Lower leg skin (tissue), 4 donors: ENCODE data around the gene RTN4IP1. TPM values are rescaled to one million over a fixed set of nuclear protein-coding genes. Genes with fewer than 3 reads are reported as not detected.

Experiments used
- DNase-seq, 2 donors: peaks; one replicate each; pipeline ENCODE4 v3.0.0-alpha.2; 2019; ENCODE audit warnings: low spot score in 2 of 2
- H3K4me3 ChIP-seq: fragments of 200-600 bp; sonication (generic); 2 replicates; pipeline ENCODE4 v1.5.1; 2017; ENCODE audit warnings: mild to moderate bottlenecking, low read depth; ENCODE audit not compliant: poor library complexity, severe bottlenecking
- POLR2A ChIP-seq, 2 donors: fragments of 450-650 bp; IDR thresholded peaks; one replicate each; pipeline ENCODE4 v1.6.1; 2016 to 2017; ENCODE audit warnings: antibody characterized with exemption in 2 of 2, mild to moderate bottlenecking in 1 of 2, moderate library complexity in 1 of 2
- WGBS, 2 donors: methylation state at CpG; one replicate each; pipeline ENCODE4 v1.1.5; 2018; 5-methylcytosine and 5-hydroxymethylcytosine counted together
- intact Hi-C: fragments of 100-400 bp; cut with DNase I; formaldehyde crosslinking; loops from one replicate; pipeline ENCODE4 v1.15.0; 2023; ENCODE audit warnings: low total_unique reads
- total RNA-seq, 4 donors: library from RNA; depleted of rRNA; stranded (reverse); fragments of >200 nt; gene quantifications; one replicate each; pipeline ENCODE4 v1.1.0, GENCODE V29; 2016
- TF ChIP-seq, protein P1 (sequence below), 3 donors: fragments of 450-650 bp; IDR thresholded peaks; one replicate each; pipeline ENCODE4 v1.5.1; 2016; ENCODE audit warnings: antibody characterized with exemption in 3 of 3, mild to moderate bottlenecking in 3 of 3, moderate library complexity in 2 of 3

RTN4IP1 gene
- total RNA-seq, 4 donors from 2014 or later = 0.80 to 4.1 (median 2.5) TPM

DNA sequence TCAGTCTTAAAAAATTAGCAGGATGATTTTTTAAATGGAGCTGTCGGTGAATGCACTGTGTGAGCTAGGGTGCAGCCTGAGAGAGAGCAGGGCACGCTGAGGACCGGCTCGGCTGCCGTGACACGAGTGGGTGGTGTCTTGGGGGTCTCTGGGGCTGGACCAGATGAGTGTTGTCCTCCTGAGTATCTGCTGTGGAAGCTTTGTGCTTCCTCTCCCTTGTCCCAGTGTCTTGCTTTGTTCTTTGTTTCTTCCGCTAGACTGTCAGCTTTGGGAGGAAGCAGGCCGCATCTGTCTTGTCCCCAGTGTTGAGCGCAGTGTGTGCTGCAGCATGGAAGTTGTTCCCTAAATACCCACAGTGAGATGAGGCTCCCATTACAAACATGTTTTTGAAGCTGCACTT lies 89.4 kb downstream of the RTN4IP1 start:
- 85 to 89% methylated on average over 9 of the region's 9 CpGs for WGBS, 2 donors
- H3K4me3 ChIP-seq = no peak overlapping the region
- TF ChIP-seq POLR2A (IDR thresholded peaks at IDR 0.05) = no peak
- TF ChIP-seq, protein P1, sequence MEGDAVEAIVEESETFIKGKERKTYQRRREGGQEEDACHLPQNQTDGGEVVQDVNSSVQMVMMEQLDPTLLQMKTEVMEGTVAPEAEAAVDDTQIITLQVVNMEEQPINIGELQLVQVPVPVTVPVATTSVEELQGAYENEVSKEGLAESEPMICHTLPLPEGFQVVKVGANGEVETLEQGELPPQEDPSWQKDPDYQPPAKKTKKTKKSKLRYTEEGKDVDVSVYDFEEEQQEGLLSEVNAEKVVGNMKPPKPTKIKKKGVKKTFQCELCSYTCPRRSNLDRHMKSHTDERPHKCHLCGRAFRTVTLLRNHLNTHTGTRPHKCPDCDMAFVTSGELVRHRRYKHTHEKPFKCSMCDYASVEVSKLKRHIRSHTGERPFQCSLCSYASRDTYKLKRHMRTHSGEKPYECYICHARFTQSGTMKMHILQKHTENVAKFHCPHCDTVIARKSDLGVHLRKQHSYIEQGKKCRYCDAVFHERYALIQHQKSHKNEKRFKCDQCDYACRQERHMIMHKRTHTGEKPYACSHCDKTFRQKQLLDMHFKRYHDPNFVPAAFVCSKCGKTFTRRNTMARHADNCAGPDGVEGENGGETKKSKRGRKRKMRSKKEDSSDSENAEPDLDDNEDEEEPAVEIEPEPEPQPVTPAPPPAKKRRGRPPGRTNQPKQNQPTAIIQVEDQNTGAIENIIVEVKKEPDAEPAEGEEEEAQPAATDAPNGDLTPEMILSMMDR (IDR thresholded peaks at IDR 0.05) = no peak
- DNase-seq = no peak
- intact Hi-C loops = no loop called here

DNA sequence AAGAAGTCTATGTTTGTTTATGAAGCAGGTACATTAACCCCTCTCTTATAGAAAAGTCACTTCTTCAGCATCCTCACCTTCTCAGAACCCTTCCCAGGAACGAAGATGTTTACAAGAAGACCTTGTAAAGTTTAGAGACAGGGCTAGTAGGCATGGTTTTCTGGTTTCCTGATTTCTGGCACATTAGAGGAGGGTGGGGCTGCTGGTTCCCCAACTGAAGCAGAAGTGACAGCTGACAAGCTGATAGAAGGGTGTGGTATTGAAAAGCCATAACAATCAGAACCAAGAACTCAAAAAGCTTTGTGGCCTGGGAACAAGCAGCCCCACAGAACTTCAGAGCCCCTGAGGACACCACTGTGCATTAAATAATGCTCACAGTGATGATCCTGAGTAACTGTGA lies 91.2 kb downstream of the RTN4IP1 start:
- WGBS, 2 donors = 45 to 75% methylated on average over 1 of the region's 1 CpG

DNA sequence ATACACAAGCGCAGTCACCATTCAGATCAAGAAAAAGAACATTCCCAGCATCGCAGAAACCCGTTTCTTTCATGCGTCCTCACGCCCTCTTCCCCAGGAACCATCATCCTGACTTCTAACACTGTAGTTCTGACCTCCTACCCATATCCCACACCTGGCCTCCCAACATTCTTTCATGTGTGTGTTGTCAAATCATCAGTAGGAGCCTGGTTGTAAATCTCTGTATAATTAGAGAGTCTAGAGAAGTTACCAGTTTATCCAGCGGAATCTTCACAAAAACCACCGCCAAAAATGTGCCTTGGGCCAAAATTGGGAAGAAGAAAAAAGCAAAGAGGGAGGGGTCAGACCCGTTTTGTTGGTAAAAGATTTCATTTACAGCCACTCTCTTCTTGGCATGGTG lies 91.6 kb downstream of the RTN4IP1 start:
- intact Hi-C loops = no loop called here
- no peak overlapping the region for H3K4me3 ChIP-seq
- DNase-seq = no peak
- 70% methylated on average over 8 of the region's 8 CpGs for WGBS, 2 donors
- no peak for TF ChIP-seq POLR2A (IDR thresholded peaks at IDR 0.05)
- TF ChIP-seq, protein P1 (IDR thresholded peaks at IDR 0.05) = no peak

More for the DNA sequence above, 91.2 kb downstream of the RTN4IP1 start:
- TF ChIP-seq POLR2A (IDR thresholded peaks at IDR 0.05) = no peak
- TF ChIP-seq, protein P1 (IDR thresholded peaks at IDR 0.05) = no peak
- intact Hi-C loops = no loop called here
- DNase-seq = no peak
- no peak overlapping the region for H3K4me3 ChIP-seq

DNA sequence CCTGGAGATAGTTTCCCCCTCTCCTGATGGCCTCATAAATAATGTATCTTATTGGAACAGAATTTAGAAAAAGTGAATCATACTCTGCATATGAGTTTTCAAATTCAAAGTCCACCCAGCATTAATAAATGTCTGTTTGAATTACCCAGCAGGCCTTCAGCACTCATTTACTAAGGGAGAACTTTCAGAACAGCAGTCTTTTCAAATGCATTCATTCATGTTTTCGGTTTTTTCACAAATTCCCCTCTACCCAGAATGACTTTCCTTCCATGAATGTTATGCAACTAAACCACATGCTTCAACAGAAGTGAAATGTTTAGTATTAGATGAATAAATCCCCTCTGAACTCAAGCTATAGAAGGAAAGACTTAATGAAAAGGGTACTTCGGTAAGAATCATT lies 92.4 kb downstream of the RTN4IP1 start:
- no peak for DNase-seq
- TF ChIP-seq POLR2A (IDR thresholded peaks at IDR 0.05) = no peak
- TF ChIP-seq, protein P1 (IDR thresholded peaks at IDR 0.05) = no peak
- H3K4me3 ChIP-seq = no peak overlapping the region
- WGBS, 2 donors = 80 to 85% methylated on average over 2 of the region's 2 CpGs
- intact Hi-C loops = no loop called here

DNA sequence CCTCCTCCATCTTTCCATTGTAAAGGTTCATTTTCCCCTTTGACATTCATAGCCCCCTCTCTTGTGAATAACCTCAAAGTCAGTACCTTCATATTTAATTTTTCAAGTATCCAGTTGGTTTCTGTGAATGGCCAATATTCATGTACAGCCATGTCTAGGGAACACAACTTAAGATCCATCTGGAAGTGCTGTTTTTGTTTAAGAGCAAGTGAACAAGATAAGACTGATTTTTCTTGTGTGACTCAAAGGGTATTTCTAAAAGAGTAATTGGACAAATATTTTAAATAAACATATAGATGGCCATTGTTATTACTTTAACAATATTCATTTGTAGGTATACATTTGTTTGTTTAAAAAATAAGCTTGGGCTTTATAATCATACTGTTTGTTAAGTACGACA lies 92.9 kb downstream of the RTN4IP1 start:
- intact Hi-C loops = no loop called here
- 90 to 95% methylated on average over 1 of the region's 1 CpG for WGBS, 2 donors
- no peak overlapping the region for H3K4me3 ChIP-seq
- TF ChIP-seq POLR2A (IDR thresholded peaks at IDR 0.05) = no peak
- TF ChIP-seq, protein P1 (IDR thresholded peaks at IDR 0.05) = no peak
- no peak for DNase-seq

DNA sequence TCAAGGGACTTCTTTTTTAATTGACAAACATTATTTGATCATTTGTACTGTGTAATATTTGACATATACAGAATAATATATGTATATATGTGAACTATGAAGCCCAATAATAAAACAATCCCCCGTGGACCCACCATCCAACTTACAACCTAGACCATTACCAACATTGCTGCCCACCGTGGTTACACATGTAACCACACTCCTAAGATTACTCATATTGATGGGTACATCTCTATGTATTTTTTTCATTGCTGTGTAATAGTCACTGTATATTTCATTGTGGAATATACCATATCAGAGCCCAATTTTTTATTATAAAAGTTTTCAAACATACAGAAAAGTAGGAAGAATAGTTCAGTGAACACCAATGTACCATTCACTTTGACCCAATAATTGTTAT lies 94.3 kb downstream of the RTN4IP1 start:
- 89% methylated on average over 2 of the region's 2 CpGs for WGBS, 2 donors
- TF ChIP-seq POLR2A (IDR thresholded peaks at IDR 0.05) = no peak
- TF ChIP-seq, protein P1 (IDR thresholded peaks at IDR 0.05) = no peak
- DNase-seq = no peak
- H3K4me3 ChIP-seq = no peak overlapping the region
- intact Hi-C loops = no loop called here
